HepG2 (cell line): ENCODE data around the gene SNAPC4. TPM values are rescaled to one million over a fixed set of nuclear protein-coding genes. Genes with fewer than 3 reads are reported as not detected.

ENCODE experiments used
- BCLAF1 ChIP-seq: fragments of 450-650 bp; IDR thresholded peaks from 2 replicates; pipeline ENCODE4 v1.6.1; 2017; ENCODE audit warnings: mild to moderate bottlenecking
- BRF2 ChIP-seq: sonication (generic); formaldehyde crosslinking; IDR thresholded peaks from 2 replicates; pipeline ENCODE4 v1.8.1; 2022; ENCODE audit warnings: mild to moderate bottlenecking, missing genetic modification reagents
- CEBPG ChIP-seq: IDR thresholded peaks from 2 replicates; pipeline ENCODE4 v1.6.1; 2016
- CHD2 ChIP-seq: IDR thresholded peaks from 2 replicates; pipeline ENCODE4 v1.6.1; 2011; ENCODE audit warnings: low read depth, low read length, improper control_type of control experiment
- FOSL1 ChIP-seq: sonication (generic); formaldehyde crosslinking; IDR thresholded peaks from 2 replicates; pipeline ENCODE4 v1.9.0; 2021; ENCODE audit warnings: missing genetic modification reagents, borderline replicate concordance
- PAF1 ChIP-seq: IDR thresholded peaks from 2 replicates; pipeline ENCODE4 v1.6.1; 2016; ENCODE audit warnings: missing genetic modification reagents, missing compliant biosample characterization
- SATB2 ChIP-seq: sonication (generic); formaldehyde crosslinking; IDR thresholded peaks from 2 replicates; pipeline ENCODE4 v1.5.0; 2020; ENCODE audit warnings: missing genetic modification reagents
- TAF1 ChIP-seq: sonication (generic); formaldehyde crosslinking; IDR thresholded peaks from 2 replicates; pipeline ENCODE4 v1.4.0; 2020; ENCODE audit warnings: missing genetic modification reagents
- TIGD3 ChIP-seq: sonication (generic); formaldehyde crosslinking; IDR thresholded peaks from 2 replicates; pipeline ENCODE4 v1.5.1; 2020; ENCODE audit warnings: mild to moderate bottlenecking, missing genetic modification reagents, borderline replicate concordance
- ZC3H4 ChIP-seq: sonication (generic); formaldehyde crosslinking; IDR thresholded peaks from 2 replicates; pipeline ENCODE4 v1.4.0; 2020; ENCODE audit warnings: missing genetic modification reagents, borderline replicate concordance
- ZFP1 ChIP-seq: IDR thresholded peaks from 2 replicates; pipeline ENCODE4 v1.6.1; 2016
- ZNF354B ChIP-seq: sonication (generic); formaldehyde crosslinking; IDR thresholded peaks from 2 replicates; pipeline ENCODE4 v1.8.0; 2022; ENCODE audit warnings: mild to moderate bottlenecking, missing genetic modification reagents
- ZNF407 ChIP-seq: sonication (generic); formaldehyde crosslinking; IDR thresholded peaks from one replicate; pipeline ENCODE4 v1.5.1; 2020; ENCODE audit warnings: mild to moderate bottlenecking, missing genetic modification reagents; ENCODE audit errors: not compliant biosample characterization
- ZNF772 ChIP-seq: sonication (generic); formaldehyde crosslinking; IDR thresholded peaks from 2 replicates; pipeline ENCODE4 v1.5.0; 2020; ENCODE audit warnings: mild to moderate bottlenecking, missing genetic modification reagents
- ZNF883 ChIP-seq: sonication (generic); formaldehyde crosslinking; IDR thresholded peaks from 2 replicates; pipeline ENCODE4 v1.5.1; 2020; ENCODE audit warnings: mild to moderate bottlenecking, missing genetic modification reagents; ENCODE audit errors: not compliant biosample characterization
- ZSCAN12 ChIP-seq: sonication (generic); formaldehyde crosslinking; IDR thresholded peaks from 2 replicates; pipeline ENCODE4 v1.9.0; 2021; ENCODE audit warnings: mild to moderate bottlenecking, missing genetic modification reagents
- polyA plus RNA-seq, 8 experiments: library from polyadenylated mRNA; depleted of rRNA in 3 of 8; stranded (reverse) in 7 of 8; unstranded in 1 of 8; fragments of >200 nt; fragmentation: Illumina TruSeq in 4 of 8; extraction: Trizol in 4 of 8; gene quantifications; 2 replicates each; pipeline versions ENCODE4 v1.2.1 to v1.2.3, GENCODE V29; 2011 to 2016; ENCODE audit warnings: low read depth in 4 of 8, missing spikeins in 1 of 8, mixed read lengths in 1 of 8; ENCODE audit not compliant: insufficient read depth in 1 of 8
- total RNA-seq, 5 experiments: library from RNA; depleted of rRNA; stranded (reverse); fragments of >200 nt; fragmentation: Illumina TruSeq; extraction: Trizol; gene quantifications; 2 replicates each; pipeline ENCODE4 v1.2.3, GENCODE V29; 2016; ENCODE audit warnings: low read depth in 1 of 5

SNAPC4 gene
- total and polyA plus RNA-seq, 2 of the 13 experiments (the other 11 are each of a cell fraction or from before 2014, with no cell fraction given), result 2.0 to 6.0 TPM

- TF ChIP-seq BCLAF1 (no peak), ZNF354B (CRISPR knock-in tag) (peak; percentile 15; the same call in 1 of the 2 replicates), ZC3H4 (no peak), CHD2 (peak; percentile 68), SATB2 (CRISPR knock-in tag) (no peak), ZSCAN12 (CRISPR knock-in tag) (no peak), TAF1 (CRISPR knock-in tag) (peak; percentile 97), CEBPG (peak; percentile 37; the same call in 1 of the 2 replicates), PAF1 (CRISPR knock-in tag) (no peak), ZNF772 (CRISPR knock-in tag) (peak; percentile 18; the same call in 1 of the 2 replicates), ZFP1 (no peak), TIGD3 (CRISPR knock-in tag) (no peak), BRF2 (CRISPR knock-in tag) (no peak), ZNF407 (CRISPR knock-in tag) (peak; percentile 50), FOSL1 (CRISPR knock-in tag) (no peak), ZNF883 (peak; percentile 39)
Observed at GRCh38 chr9:136410500-136411287, 10.7 kb upstream of the SNAPC4 start, which contains the start of the genes ENTR1 and PMPCA (continued).
